OCI-LY1 (cell line): ENCODE data around the gene SDCCAG8.

ENCODE experiments used
- H2AFZ ChIP-seq: fragments of 200-600 bp; sonication (generic), shearing (Covaris generic); 2 replicates; pipeline ENCODE4 v1.6.0; 2014; ENCODE audit warnings: antibody characterized with exemption, mild to moderate bottlenecking, low read length
- H3F3A ChIP-seq: fragments of 200-600 bp; sonication (generic), shearing (Covaris generic); 2 replicates; pipeline ENCODE4 v1.6.0; 2014; ENCODE audit warnings: mild to moderate bottlenecking, antibody characterized with exemption, low read length, moderate library complexity; ENCODE audit not compliant: insufficient read depth
- H3K27ac ChIP-seq: fragments of 200-600 bp; sonication (generic); 2 replicates; pipeline ENCODE4 v1.5.1; 2014; ENCODE audit warnings: low read length, mixed run types, mild to moderate bottlenecking, low read depth; ENCODE audit not compliant: poor library complexity, severe bottlenecking
- H3K27me3 ChIP-seq: fragments of 200-600 bp; sonication (generic); 2 replicates; pipeline ENCODE4 v1.6.0; 2014; ENCODE audit warnings: antibody characterized with exemption, mild to moderate bottlenecking, low read length, moderate library complexity; ENCODE audit not compliant: insufficient read depth
- H3K36me3 ChIP-seq: fragments of 200-600 bp; sonication (generic); 2 replicates; pipeline ENCODE4 v1.6.1; 2014; ENCODE audit warnings: mild to moderate bottlenecking, antibody characterized with exemption, low read length, moderate library complexity, mixed read lengths; ENCODE audit not compliant: insufficient read depth
- H3K4me1 ChIP-seq: fragments of 200-600 bp; sonication (generic); 2 replicates; pipeline ENCODE4 v1.5.1; 2014; ENCODE audit warnings: mild to moderate bottlenecking, low read length, moderate library complexity; ENCODE audit not compliant: insufficient read depth, severe bottlenecking
- H3K4me2 ChIP-seq: fragments of 200-600 bp; sonication (generic), shearing (Covaris generic); 2 replicates; pipeline ENCODE4 v1.6.1; 2014; ENCODE audit warnings: low read length
- H3K4me3 ChIP-seq: fragments of 200-600 bp; sonication (generic); 2 replicates; pipeline ENCODE4 v1.5.1; 2014; ENCODE audit warnings: low read length, low read depth, mild to moderate bottlenecking, mixed read lengths; ENCODE audit not compliant: poor library complexity, severe bottlenecking
- H3K79me2 ChIP-seq: fragments of 200-600 bp; shearing (Covaris generic); 2 replicates; pipeline ENCODE4 v1.6.1; 2016; ENCODE audit warnings: mixed run types, low read length, mixed read lengths; ENCODE audit not compliant: insufficient read depth
- H3K9ac ChIP-seq: fragments of 200-600 bp; sonication (generic), shearing (Covaris generic); 2 replicates; pipeline ENCODE4 v1.6.1; 2014; ENCODE audit warnings: mild to moderate bottlenecking, low read length, mixed read lengths
- H3K9me2 ChIP-seq: fragments of 200-600 bp; sonication (generic), shearing (Covaris generic); 2 replicates; pipeline ENCODE4 v1.6.1; 2014; ENCODE audit warnings: low read depth, mild to moderate bottlenecking, low read length, mixed read lengths
- H3K9me3 ChIP-seq: fragments of 200-600 bp; shearing (Covaris generic); 2 replicates; pipeline ENCODE4 v1.6.1; 2014; ENCODE audit warnings: low read length, mixed read lengths
- H4K20me1 ChIP-seq: fragments of 200-600 bp; sonication (generic), shearing (Covaris generic); 2 replicates; pipeline ENCODE4 v1.6.0; 2016; ENCODE audit warnings: mild to moderate bottlenecking, low read length; ENCODE audit not compliant: insufficient read depth
- CTCF ChIP-seq: fragments of 200-600 bp; sonication (generic), shearing (Covaris generic); IDR thresholded peaks from 2 replicates; pipeline ENCODE4 v1.5.1; 2017; ENCODE audit warnings: mild to moderate bottlenecking, antibody characterized with exemption, low read length, moderate library complexity, mixed read lengths
- EZH2 ChIP-seq: fragments of 200-600 bp; sonication (generic), shearing (Covaris generic); IDR thresholded peaks from 2 replicates; pipeline ENCODE4 v1.8.0; 2017; ENCODE audit warnings: borderline replicate concordance, mixed run types, mild to moderate bottlenecking, antibody characterized with exemption, low read length, moderate library complexity, mixed read lengths

The SDCCAG8 gene

GRCh38 chr1:243493156-243494129, 237.6 kb downstream of the SDCCAG8 start:
- Histone ChIP-seq H3K79me2 (no peaks in the 10 kb centered on the region), H3K9ac (no peak overlapping the region), H3K4me3 (no peak overlapping the region), H3K4me1 (no peaks in the 10 kb centered on the region), H3K36me3 (no peaks in the 10 kb centered on the region), H4K20me1 (no peaks in the 10 kb centered on the region), H3K27me3 (no peaks in the 10 kb centered on the region), H3K9me3 (no peaks in the 10 kb centered on the region), H3K27ac (no peak overlapping the region), H3K9me2 (no peaks in the 10 kb centered on the region), H3K4me2 (no peak overlapping the region), H2AFZ (no peak overlapping the region), H3F3A (no peaks in the 10 kb centered on the region)
- no peak for TF ChIP-seq EZH2
- no peak for TF ChIP-seq CTCF

DNA sequence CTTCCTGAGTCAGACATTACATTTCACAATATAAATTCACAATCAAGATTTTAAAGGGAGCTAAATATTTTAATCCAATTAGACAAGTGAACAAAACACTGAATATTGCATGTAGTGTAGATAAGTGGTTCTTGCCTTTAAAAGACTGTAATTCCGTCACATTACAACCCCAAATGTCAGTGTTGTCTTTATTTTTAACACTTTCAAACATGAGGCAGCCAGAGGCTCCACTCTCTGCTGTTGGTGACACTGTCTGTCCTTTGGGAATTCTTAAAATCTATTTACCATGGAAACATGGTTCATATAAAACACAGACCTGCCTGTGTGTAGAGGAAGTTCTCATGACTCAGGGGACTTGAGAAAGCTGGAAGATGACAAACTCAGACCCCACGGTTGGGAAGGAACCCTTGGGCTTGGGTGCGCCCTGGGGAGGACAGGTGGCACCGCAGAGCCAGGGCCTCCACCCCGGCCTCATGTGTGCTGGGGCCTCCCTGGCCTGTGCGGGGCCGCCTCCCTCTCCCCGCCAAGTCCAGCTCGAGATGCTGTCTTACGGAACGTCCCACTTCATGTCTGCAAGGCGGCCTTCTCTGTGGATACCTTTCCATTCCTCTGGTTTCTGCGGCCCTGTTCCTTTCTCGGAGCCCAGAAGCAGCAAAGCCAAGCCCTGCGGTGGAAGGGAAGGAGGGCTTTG, 239.0 kb downstream of the SDCCAG8 start:
- Histone ChIP-seq H2AFZ (no peak overlapping the region), H3K4me2 (no peak overlapping the region), H4K20me1 (no peaks in the 10 kb centered on the region), H3F3A (no peaks in the 10 kb centered on the region), H3K4me3 (no peak overlapping the region), H3K4me1 (no peaks in the 10 kb centered on the region), H3K9ac (no peak overlapping the region), H3K27ac (no peak overlapping the region), H3K27me3 (no peaks in the 10 kb centered on the region), H3K79me2 (no peaks in the 10 kb centered on the region), H3K9me2 (no peaks in the 10 kb centered on the region), H3K9me3 (no peaks in the 10 kb centered on the region), H3K36me3 (no peaks in the 10 kb centered on the region)
- no peak for TF ChIP-seq CTCF
- no peak for TF ChIP-seq EZH2

DNA sequence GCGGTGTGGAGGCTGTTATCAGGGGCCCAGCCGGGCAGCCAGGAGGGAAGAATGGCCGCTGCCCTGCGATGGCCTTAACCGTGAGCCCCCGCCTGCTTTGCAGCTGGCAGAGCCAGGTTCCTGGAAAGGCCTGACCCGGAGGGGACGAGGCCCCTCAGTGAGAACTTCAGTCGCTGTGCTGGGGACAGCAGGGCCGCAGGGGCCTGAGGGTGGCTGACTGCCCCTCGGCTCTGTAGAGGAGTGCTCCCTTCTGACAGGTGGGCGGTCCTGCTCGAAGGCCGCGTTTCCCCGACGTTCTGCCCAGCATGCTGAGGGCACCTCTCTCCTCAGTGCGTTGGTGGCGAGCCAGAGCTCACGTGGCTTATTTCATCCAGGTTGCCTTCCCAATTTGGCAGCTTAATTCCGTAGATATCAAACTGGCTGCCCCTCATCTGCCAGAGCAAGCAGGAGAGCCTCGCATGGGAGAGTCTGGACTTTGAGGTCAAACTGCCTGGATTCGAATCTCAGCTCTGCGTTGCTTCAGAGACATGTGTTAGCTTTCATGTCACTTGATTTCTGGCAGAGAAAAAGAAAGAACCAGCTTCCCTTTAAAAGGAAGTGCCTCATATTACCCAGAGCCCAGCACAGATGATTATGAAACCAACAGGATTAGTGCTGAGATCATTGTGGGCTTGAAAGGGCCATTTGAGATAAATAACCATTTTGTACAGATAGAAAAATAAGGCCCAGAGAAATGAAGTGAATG, 239.8 kb downstream of the SDCCAG8 start:
- Histone ChIP-seq H2AFZ (no peak overlapping the region), H3K4me3 (no peak overlapping the region), H4K20me1 (no peaks in the 10 kb centered on the region), H3K9me3 (no peaks in the 10 kb centered on the region), H3K36me3 (no peaks in the 10 kb centered on the region), H3K9me2 (no peaks in the 10 kb centered on the region), H3F3A (no peaks in the 10 kb centered on the region), H3K27me3 (no peaks in the 10 kb centered on the region), H3K4me1 (no peaks in the 10 kb centered on the region), H3K9ac (no peak overlapping the region), H3K27ac (no peak overlapping the region), H3K79me2 (no peaks in the 10 kb centered on the region), H3K4me2 (no peak overlapping the region)
- no peak for TF ChIP-seq CTCF
- TF ChIP-seq EZH2: no peak
